DMS79 (cell line): ENCODE data around the gene CPEB4.

Experiments used
- DNase-seq: peaks from one replicate; lab custom pipeline; 2025; lab: John Stamatoyannopoulos, UW

CPEB4 gene

DNA sequence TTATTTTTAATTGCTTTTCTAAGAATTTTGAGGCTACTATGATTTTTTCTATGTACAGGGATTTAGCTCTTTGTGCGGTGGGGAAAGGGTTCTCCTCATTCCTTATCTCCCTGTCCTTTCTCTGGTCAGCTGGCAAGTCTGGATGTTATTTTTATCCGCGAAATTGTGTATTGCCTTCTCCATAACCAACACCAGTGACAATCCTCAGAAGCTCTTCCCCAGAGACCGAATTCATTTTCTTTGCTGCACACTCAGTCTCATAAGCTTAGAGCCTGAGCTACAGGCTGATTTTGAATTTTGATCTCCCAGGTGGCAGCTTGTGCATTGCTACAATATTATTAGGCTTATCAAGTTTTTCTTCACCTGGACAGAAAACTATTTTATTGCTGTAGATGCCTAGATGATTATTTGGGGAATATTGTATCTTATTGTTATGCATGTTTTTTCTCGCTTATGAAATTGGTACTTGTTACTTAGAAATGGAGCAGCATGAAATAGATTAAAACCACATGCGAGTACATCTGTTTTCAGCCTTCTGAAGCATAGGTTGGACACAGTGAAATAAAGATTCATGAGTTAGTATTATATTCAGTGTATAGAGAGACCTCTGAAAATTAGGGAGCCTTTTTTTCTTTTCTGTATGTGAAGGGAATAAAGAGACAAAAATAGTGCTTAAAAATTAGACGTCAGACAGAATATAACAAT, 27.3 kb downstream of the CPEB4 start:
- no peak for DNase-seq

GRCh38 chr5:173916233-173916632, 28.1 kb downstream of the CPEB4 start:
- no peak for DNase-seq

GRCh38 chr5:173917788-173918786, 29.9 kb downstream of the CPEB4 start:
- DNase-seq, result peak; percentile 62

DNA sequence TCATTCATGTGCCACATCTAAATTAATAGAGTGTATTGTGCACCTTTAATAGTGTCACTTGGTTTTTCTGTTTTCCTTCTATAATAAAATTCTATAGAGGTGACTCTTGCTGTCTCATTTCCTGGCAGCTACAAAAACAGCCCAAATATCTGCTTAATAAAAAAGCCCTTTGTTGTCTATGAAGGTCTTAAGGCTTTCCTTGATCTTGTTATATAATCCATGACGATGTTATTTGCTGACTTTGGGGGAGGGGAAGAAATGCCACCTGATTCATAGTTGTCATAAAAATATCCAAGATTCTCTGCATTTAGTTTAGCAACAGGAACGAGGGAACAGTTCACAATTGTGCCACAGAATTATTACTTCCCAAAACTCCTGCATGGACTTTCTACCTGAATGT, 31.3 kb downstream of the CPEB4 start:
- no peak for DNase-seq

DNA sequence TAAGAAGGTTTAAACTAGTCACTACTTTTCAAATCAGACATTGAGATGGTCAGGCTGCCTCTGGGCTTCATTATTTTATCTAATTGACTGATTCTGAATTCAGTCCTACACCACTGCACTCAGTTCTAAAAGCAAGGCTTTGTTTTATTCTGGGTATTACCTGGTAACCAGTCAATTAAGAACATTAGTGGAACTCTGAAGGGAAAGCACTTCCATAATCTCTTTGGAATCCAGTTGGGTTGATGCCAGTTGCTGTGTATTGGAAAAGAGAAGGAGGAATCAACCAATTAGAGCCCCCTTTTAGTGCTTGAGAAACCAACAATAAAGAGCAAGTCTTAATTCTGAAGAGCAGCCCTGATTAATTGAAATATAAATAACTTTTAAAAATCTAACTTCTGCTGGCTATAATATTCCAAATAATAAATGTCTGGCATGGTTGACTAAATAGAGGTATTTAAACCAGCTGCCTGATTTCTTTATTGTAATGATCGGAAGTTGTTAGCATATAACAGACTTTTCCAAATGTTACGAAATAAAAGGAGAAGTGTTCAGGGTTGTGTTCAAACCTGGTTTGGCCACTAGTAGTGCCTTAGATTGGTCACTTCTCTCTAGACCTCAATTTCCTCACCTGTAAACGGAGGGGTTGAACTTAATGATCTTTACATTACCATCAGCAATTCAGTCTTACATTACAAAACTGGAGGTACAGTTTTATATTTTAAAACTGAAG, 32.0 kb downstream of the CPEB4 start:
- no peak for DNase-seq

DNA sequence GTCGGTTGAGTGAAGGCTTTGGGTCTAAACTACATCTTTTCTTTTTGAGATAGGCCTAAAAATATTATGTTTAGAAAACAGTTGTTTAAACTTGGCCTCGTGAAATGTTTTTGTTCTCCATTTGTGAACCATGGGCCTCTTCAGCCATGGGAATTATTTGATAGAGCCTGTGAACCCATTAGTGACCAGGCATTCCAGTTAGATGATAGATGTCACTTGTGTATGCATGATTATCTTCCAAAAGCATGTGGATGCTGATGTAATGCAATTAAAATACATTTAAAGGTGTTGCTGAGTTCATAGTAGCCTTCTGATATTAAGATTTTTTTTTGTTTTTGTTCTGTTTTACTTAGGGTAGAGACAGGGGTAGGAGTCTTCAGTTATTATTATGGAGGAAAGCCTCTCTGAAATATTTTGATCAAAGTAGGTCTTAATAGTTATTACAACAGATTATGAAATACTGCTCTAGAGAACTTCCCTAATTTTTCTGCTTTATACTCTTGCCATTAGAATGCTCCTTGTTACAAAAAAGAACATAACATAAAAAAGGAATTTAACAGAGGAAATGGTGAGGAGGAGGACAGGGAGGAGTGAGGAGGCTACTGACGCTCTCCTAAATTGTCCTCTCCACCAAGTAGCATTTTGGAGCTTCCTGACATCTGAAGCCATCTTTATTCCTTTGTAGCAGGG, 32.9 kb downstream of the CPEB4 start:
- no peak for DNase-seq

- DNase-seq, result no peak
Measured at GRCh38 chr5:173922527-173922926, 34.4 kb downstream of the CPEB4 start.

DNA sequence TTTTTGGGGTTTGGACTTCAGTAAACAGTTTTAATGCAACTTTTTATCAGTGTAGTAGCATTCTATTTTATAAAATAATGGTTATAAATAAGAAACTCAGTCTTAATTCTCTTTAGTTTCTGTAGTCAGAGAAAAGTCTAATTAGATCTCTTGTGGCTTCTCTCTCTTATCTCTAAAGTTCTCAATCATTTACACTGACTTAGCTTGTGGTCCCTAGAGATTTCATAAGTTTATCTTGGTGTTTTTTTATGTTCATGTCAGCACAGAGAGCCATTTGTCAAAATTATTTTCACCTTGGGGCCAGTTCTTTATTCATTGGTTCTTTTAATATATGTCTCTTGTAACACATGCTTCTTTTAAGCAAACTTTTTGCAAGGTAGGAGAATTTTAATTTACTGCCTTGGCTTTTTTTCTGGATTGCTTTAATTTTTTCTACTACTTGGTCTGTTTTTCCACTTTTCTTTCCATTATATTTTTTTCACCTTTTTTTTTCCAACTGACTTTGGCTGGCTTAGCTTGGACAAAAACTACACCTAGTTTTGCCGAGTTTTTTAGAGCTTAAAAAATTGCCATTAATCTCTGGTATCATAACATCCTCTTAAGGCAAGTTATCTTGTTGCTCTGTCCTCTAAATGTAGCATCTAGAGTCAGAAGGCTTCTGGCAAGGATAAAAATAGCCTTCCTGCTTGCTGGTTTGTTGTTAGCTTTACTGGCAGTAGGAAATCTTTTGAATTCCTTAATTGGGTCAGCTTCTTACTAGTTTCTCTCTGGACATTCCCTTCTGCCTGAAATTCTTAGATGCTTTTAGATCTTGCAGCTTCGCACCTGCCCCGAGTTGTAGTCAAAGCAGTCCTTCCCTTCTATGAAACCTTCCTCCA, 35.3 kb downstream of the CPEB4 start:
- no peak for DNase-seq

GRCh38 chr5:173924899-173925298, 36.8 kb downstream of the CPEB4 start:
- DNase-seq, result no peak

- no peak for DNase-seq
Measured at GRCh38 chr5:173925449-173926071, 37.4 kb downstream of the CPEB4 start.

DNA sequence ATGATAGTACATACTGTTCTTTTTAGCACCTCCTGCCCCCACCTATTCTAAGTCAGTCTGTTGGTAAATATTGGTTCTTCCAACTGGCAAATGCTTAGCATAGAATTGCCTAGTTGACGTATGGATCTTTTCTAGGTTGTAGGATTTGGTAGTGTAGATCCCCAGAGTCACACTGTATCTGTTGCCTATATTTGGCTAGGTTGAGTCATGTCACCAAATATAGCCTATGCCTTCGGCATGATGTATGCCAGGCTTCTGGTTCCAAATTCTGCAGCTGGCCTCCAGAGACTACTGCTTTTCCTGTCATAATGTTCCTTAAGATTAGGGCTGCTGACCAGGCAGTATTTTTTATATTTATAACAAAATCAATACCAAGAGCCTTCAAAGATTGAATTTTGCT, 38.2 kb downstream of the CPEB4 start:
- DNase-seq, result no peak

- DNase-seq, result no peak
Measured at GRCh38 chr5:173928871-173929574, 40.9 kb downstream of the CPEB4 start.

- DNase-seq, result no peak
Measured at GRCh38 chr5:173932695-173933139, 44.6 kb downstream of the CPEB4 start.

GRCh38 chr5:173933901-173934300, 45.8 kb downstream of the CPEB4 start:
- DNase-seq, result no peak

DNA sequence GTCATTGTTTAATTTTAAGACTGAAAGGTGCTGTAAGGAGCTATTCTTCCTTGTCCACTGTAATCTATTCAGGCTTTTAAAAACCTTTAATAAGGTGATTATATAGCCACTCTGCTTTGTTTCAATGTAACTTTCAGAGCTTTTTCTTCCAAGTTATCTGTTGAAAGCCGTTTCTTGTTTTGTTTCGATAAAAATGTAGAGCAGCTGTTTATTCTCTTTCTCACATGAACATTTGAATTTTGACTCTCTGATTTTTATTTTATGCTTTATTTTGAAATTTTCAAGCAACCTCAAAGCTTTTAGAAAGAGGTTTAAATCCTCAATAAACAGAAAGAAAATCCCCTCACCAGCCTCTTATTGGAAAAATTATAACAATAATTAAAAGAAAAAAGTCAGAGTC, 47.2 kb downstream of the CPEB4 start:
- DNase-seq, result no peak

- DNase-seq, result no peak
Measured at GRCh38 chr5:173940269-173940668, 52.1 kb downstream of the CPEB4 start.

DNA sequence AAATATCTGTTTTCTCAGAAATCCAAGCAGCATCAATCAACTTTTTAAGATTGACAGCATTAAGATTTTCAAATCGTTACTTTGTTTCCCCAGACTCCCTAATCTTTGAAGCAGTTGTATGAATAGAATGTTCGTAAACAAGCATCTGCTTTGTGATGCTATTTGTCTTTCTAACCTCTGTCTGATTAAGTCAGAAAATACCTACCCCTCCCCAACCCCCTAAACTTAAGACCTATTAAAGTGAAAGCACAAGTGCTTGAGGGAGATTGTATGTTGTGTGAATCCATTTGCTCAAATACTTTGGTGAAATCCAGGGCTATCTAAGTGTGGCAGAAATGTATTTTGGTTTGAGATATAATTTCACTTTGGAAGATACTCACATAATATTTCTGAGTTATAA, 53.0 kb downstream of the CPEB4 start:
- no peak for DNase-seq

DNA sequence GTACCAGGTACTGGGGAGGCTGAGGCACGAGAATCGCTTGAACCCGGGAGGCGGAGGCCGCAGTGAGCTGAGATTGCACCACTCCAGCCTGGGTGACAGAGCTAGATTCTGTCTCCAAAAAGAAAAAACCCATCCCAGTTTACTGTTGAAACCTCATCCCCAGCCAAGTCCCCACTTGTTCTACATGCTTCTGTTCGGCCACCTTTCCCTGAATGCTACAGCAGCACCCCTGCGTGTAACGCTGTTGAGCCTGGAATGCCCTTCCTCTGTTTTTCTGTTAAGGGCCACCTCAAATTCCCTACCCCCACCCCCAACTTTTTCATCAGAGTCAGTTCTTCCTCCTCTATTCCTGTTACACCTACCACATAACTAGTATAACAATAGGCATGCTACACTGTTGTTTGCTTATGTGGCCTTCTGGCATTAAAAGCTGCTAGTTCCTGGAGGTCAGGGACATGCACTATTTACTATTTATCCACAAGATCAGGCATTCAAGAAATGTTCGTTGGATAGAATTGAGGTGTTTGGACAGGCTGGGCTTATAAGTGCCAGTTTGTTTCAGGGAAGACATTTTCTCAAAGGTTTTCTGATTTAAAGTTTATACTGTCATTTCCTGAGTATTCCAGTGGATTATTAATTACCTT, 53.7 kb downstream of the CPEB4 start:
- DNase-seq, result no peak

DNA sequence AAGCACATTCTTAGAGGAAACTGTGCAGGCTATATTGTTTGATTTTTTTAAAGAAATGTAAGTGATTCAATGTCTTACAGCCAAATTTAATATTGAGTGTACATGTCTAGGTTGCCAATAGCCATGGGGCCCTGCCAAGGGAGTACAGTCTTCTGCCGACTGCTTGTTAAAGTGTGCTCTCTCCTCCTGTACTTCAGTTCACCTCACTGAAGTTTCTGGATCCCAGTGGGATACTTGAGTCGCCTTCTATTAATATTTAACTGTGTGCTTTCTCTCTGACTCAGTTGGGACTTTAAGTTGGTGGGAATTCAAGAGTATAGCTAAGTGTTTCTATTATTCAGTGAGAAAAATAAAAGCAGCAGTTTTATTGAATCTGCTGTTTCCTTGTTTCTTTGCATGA, 56.4 kb downstream of the CPEB4 start:
- DNase-seq, result peak; percentile 34
